Lower leg skin (tissue), 4 donors: ENCODE measurements around the gene CAPN5. TPM values are rescaled to one million over a fixed set of nuclear protein-coding genes. Genes with fewer than 3 reads are reported as not detected.

Experiments
- DNase-seq, 2 donors: peaks; one replicate each; pipeline ENCODE4 v3.0.0-alpha.2; 2019; ENCODE audit warnings: low spot score in 2 of 2
- H3K4me3 ChIP-seq: fragments of 200-600 bp; sonication (generic); 2 replicates; pipeline ENCODE4 v1.5.1; 2017; ENCODE audit warnings: mild to moderate bottlenecking, low read depth; ENCODE audit not compliant: poor library complexity, severe bottlenecking
- POLR2A ChIP-seq, 2 donors: fragments of 450-650 bp; IDR thresholded peaks; one replicate each; pipeline ENCODE4 v1.6.1; 2016 to 2017; ENCODE audit warnings: antibody characterized with exemption in 2 of 2, mild to moderate bottlenecking in 1 of 2, moderate library complexity in 1 of 2
- WGBS, 2 donors: methylation state at CpG; one replicate each; pipeline ENCODE4 v1.1.5; 2018; 5-methylcytosine and 5-hydroxymethylcytosine counted together
- intact Hi-C: fragments of 100-400 bp; cut with DNase I; formaldehyde crosslinking; loops from one replicate; pipeline ENCODE4 v1.15.0; 2023; ENCODE audit warnings: low total_unique reads
- total RNA-seq, 4 donors: library from RNA; depleted of rRNA; stranded (reverse); fragments of >200 nt; gene quantifications; one replicate each; pipeline ENCODE4 v1.1.0, GENCODE V29; 2016
- TF ChIP-seq, protein P1 (sequence below), 3 donors: fragments of 450-650 bp; IDR thresholded peaks; one replicate each; pipeline ENCODE4 v1.5.1; 2016; ENCODE audit warnings: antibody characterized with exemption in 3 of 3, mild to moderate bottlenecking in 3 of 3, moderate library complexity in 2 of 3

The CAPN5 gene
- total RNA-seq, 4 donors from 2014 or later = 0.38 to 1.9 (median 1.2) TPM

DNA sequence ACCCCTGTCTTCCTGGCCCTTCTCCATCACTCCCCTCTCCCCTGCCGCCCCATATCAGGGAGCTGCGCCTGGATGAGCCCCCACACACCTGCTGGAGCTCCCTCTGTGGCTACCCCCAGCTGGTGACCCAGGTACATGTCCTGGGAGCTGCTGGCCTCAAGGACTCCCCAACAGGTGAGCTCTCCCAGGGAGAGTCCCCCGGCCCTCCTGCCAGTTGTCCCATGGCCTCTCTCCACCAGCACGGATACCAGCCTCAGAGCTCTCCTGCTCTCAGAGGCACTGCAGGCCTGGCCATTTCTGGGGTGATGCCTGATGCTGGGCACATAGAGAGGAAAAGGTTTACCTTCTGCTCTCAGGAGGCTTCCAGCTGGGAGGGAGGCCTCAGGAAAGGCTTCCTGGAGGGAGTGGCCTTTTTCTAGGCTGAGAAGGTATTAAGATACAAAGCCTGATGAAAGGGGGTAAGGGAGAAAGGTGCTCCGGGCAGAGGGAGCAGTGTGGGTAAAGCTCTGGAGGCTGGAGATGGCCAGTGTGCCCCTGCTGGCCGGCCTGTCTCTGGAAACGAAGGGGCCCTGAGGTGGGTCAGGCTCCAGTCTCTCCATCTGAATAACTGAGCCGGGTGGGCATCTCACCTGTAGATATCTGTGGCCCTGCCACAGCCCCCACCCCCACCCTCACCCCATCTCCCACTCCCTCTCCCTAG, 55.3 kb downstream of the CAPN5 start:
- H3K4me3 ChIP-seq = no peak overlapping the region
- DNase-seq = no peak
- whole genome bisulfite sequencing, 2 donors = 91 to 93% methylated on average over 8 of the region's 8 CpGs
- intact Hi-C loops = loop anchor here (10.0 kb wide), 1 partner anchor 423 kb away; no protein-coding TSS in a partner anchor
- no peak for TF ChIP-seq POLR2A (IDR thresholded peaks at IDR 0.05)
- TF ChIP-seq, protein P1, sequence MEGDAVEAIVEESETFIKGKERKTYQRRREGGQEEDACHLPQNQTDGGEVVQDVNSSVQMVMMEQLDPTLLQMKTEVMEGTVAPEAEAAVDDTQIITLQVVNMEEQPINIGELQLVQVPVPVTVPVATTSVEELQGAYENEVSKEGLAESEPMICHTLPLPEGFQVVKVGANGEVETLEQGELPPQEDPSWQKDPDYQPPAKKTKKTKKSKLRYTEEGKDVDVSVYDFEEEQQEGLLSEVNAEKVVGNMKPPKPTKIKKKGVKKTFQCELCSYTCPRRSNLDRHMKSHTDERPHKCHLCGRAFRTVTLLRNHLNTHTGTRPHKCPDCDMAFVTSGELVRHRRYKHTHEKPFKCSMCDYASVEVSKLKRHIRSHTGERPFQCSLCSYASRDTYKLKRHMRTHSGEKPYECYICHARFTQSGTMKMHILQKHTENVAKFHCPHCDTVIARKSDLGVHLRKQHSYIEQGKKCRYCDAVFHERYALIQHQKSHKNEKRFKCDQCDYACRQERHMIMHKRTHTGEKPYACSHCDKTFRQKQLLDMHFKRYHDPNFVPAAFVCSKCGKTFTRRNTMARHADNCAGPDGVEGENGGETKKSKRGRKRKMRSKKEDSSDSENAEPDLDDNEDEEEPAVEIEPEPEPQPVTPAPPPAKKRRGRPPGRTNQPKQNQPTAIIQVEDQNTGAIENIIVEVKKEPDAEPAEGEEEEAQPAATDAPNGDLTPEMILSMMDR (IDR thresholded peaks at IDR 0.05) = no peak

DNA sequence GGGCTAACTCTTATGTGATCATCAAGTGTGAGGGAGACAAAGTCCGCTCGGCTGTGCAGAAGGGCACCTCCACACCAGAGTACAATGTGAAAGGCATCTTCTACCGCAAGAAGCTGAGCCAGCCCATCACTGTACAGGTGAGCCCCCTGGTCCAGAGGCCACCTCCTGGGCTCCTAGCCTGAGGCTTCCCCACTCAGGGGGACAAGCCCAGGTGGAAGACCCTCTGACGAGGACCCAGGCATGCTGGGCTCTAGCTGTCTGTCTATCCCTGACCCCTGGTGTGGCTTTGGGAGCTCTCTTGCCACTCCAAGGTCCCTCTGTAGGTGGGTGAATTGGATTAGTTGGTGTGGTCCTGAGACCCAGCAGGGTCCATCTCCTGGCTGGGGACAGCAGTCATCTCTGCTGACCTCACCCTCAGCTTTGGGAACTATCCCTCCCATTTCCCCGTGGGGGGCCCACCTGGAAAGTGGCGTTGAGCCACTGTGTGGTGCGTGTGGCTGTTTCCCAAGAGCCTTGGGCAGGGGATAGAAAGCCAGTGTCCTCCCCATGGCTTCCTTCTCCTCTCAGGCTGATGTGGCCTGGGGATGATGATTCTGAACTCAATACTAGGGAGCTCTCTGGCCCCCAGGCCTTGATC, 55.9 kb downstream of the CAPN5 start:
- no peak for TF ChIP-seq POLR2A (IDR thresholded peaks at IDR 0.05)
- TF ChIP-seq, protein P1 (IDR thresholded peaks at IDR 0.05) = no peak
- DNase-seq = no peak
- intact Hi-C loops = loop anchor here (10.0 kb wide), 1 partner anchor 422 kb away; no protein-coding TSS in a partner anchor
- 69 to 87% methylated on average over 3 to 7 of the region's 7 CpGs for WGBS, 2 donors
- H3K4me3 ChIP-seq = no peak overlapping the region

DNA sequence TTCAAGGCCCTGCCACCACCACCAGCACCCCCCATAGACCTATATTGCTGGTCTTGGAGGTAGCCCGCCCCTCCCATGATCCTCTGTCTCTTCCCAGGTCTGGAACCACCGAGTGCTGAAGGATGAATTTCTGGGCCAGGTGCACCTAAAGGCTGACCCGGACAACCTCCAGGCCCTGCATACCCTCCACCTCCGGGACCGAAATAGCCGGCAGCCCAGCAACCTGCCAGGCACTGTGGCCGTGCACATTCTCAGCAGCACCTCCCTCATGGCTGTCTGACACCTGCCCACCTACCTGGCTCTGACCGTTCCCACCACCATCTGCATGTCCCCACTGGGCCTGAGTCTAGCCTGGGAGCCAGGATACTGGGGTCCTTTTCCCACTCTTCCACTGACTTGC, 56.8 kb downstream of the CAPN5 start:
- intact Hi-C loops = loop anchor here (10.0 kb wide), 1 partner anchor 421 kb away; no protein-coding TSS in a partner anchor
- WGBS, 2 donors = 92 to 94% methylated on average over 7 to 8 of the region's 8 CpGs
- TF ChIP-seq, protein P1 (IDR thresholded peaks at IDR 0.05) = no peak
- TF ChIP-seq POLR2A (IDR thresholded peaks at IDR 0.05) = no peak
- no peak for DNase-seq
- no peak overlapping the region for H3K4me3 ChIP-seq

DNA sequence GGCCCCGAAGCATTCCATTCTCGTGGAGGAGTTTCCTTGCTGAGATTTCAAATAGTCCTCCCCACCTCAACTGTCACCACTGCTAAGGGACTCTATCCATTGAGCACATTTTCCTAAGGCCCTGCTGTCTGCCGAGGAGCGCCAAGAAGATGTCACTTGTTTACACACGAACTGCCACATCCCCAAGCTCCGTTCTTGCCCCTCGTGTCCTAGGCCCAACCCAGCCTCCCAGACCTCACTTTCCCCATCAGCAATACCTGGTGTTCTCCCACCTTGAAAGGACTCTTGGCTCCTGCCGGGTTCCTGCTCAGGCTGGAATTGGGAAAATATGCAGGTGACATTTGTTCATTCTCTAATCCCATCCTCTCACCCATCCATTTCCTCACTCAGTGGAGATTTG, 57.3 kb downstream of the CAPN5 start:
- no peak overlapping the region for H3K4me3 ChIP-seq
- intact Hi-C loops = loop anchor here (10.0 kb wide), 1 partner anchor 421 kb away; no protein-coding TSS in a partner anchor
- WGBS, 2 donors = 80 to 91% methylated on average over 8 of the region's 8 CpGs
- no peak for DNase-seq
- TF ChIP-seq, protein P1 (IDR thresholded peaks at IDR 0.05) = no peak
- no peak for TF ChIP-seq POLR2A (IDR thresholded peaks at IDR 0.05)

DNA sequence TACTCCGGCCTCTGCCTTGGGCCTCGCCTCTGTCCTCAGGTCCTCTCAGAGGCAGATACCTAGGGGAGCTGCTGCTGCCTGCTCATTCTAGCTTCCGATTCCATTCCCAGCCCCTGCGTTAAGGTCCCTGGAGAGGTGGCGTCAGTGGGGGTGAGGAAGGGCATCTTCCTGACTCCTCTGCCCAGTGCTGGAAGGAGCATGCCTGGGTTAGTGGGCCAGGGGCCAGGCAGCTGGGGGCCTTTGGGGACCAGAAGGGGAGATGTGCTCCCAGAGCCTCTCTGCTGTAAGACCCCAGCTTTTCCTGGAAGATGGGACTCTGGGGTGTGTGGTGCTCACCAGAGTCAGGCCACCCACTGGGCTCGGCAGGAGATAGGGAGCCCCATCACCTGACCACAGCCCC, 57.7 kb downstream of the CAPN5 start:
- TF ChIP-seq POLR2A (IDR thresholded peaks at IDR 0.05) = no peak
- TF ChIP-seq, protein P1 (IDR thresholded peaks at IDR 0.05) = no peak
- 88 to 92% methylated on average over 6 of the region's 6 CpGs for WGBS, 2 donors
- no peak overlapping the region for H3K4me3 ChIP-seq
- intact Hi-C loops = loop anchor here (10.0 kb wide), 1 partner anchor 420 kb away; no protein-coding TSS in a partner anchor
- DNase-seq = no peak
